Astrocyte (in vitro differentiated cells and primary cell): ENCODE data around the gene GNPDA1. TPM values are rescaled to one million over a fixed set of nuclear protein-coding genes. Genes with fewer than 3 reads are reported as not detected.

Experiments used
- DNase-seq: peaks from one replicate; pipeline ENCODE4 v3.0.0-alpha.2; 2010; ENCODE audit warnings: low read depth
- FAIRE-seq: peaks from 2 replicates; lab custom pipeline; 2011; peaks lifted over from hg19 to GRCh38; lab: Jason Lieb, UNC
- H2AFZ ChIP-seq: 2 replicates; pipeline ENCODE4 v1.6.0; 2012; ENCODE audit warnings: low read depth, low read length, inconsistent platforms
- H3K27ac ChIP-seq: 2 replicates; pipeline ENCODE4 v1.5.1; 2011; ENCODE audit warnings: low read depth, low read length, inconsistent platforms
- H3K27me3 ChIP-seq: 2 replicates; pipeline ENCODE4 v1.6.0; 2011; ENCODE audit warnings: low read length, inconsistent platforms; ENCODE audit not compliant: insufficient read depth
- H3K36me3 ChIP-seq: 2 replicates; pipeline ENCODE4 v1.5.1; 2011; ENCODE audit warnings: low read length, inconsistent platforms; ENCODE audit not compliant: insufficient read depth
- H3K4me1 ChIP-seq: 2 replicates; pipeline ENCODE4 v1.5.1; 2011; ENCODE audit warnings: low read length, inconsistent platforms; ENCODE audit not compliant: insufficient read depth
- H3K4me2 ChIP-seq: 2 replicates; pipeline ENCODE4 v1.6.0; 2012; ENCODE audit warnings: low read length, inconsistent platforms
- H3K4me3 ChIP-seq: 2 replicates; pipeline ENCODE4 v1.5.1; 2011; ENCODE audit warnings: low read depth, mild to moderate bottlenecking, low read length, inconsistent platforms; ENCODE audit not compliant: insufficient read depth
- H3K79me2 ChIP-seq: 2 replicates; pipeline ENCODE4 v1.6.0; 2012; ENCODE audit warnings: mild to moderate bottlenecking, low read length, inconsistent platforms; ENCODE audit not compliant: insufficient read depth
- H3K9ac ChIP-seq: 2 replicates; pipeline ENCODE4 v1.6.0; 2012; ENCODE audit warnings: mild to moderate bottlenecking, low read length, inconsistent platforms
- H3K9me3 ChIP-seq: 2 replicates; pipeline ENCODE4 v1.5.1; 2012; ENCODE audit warnings: low read depth, mild to moderate bottlenecking, low read length, inconsistent platforms; ENCODE audit not compliant: insufficient read depth
- H4K20me1 ChIP-seq: 2 replicates; pipeline ENCODE4 v1.6.0; 2012; ENCODE audit warnings: low read length, inconsistent platforms; ENCODE audit not compliant: insufficient read depth
- H3K27ac Mint-ChIP-seq: one replicate; pipeline ENCODE4 v1.8.0; 2021; ENCODE audit warnings: mild to moderate bottlenecking, mixed read lengths; ENCODE audit not compliant: unreplicated experiment
- H3K27me3 Mint-ChIP-seq: one replicate; pipeline ENCODE4 v1.8.0; 2021; ENCODE audit warnings: low read depth, mixed read lengths; ENCODE audit not compliant: unreplicated experiment
- H3K36me3 Mint-ChIP-seq: one replicate; pipeline ENCODE4 v1.8.0; 2021; ENCODE audit warnings: low read depth, mixed read lengths; ENCODE audit not compliant: unreplicated experiment
- H3K4me1 Mint-ChIP-seq: one replicate; pipeline ENCODE4 v1.8.0; 2021; ENCODE audit warnings: low read depth, mixed read lengths; ENCODE audit not compliant: unreplicated experiment
- H3K4me3 Mint-ChIP-seq: one replicate; pipeline ENCODE4 v1.8.0; 2021; ENCODE audit warnings: mild to moderate bottlenecking, moderate library complexity, mixed read lengths; ENCODE audit not compliant: unreplicated experiment
- H3K9me3 Mint-ChIP-seq: one replicate; pipeline ENCODE4 v1.8.0; 2021; ENCODE audit warnings: mild to moderate bottlenecking, mixed read lengths; ENCODE audit not compliant: unreplicated experiment
- CTCF ChIP-seq: IDR thresholded peaks from 2 replicates; pipeline ENCODE4 v1.5.1; 2011; ENCODE audit warnings: low read depth, mild to moderate bottlenecking, inconsistent platforms, low read length, moderate library complexity; ENCODE audit not compliant: insufficient read depth
- EZH2 ChIP-seq: IDR thresholded peaks from 2 replicates; pipeline ENCODE4 v1.6.1; 2012; ENCODE audit warnings: mild to moderate bottlenecking, low read length, inconsistent platforms; ENCODE audit not compliant: insufficient read depth
- total RNA-seq: library from RNA; stranded (reverse); gene quantifications from 2 replicates; pipeline ENCODE4 v1.2.1, GENCODE V29; 2021

The GNPDA1 gene
- total RNA-seq, 1 donor from 2014 or later, result 30.7 TPM

GRCh38 chr5:142014911-142015584 lies 2.2 kb upstream of the GNPDA1 start:
- H3K27me3 ChIP-seq, result peaks cover 1% of the 10 kb centered on the region
- peaks cover 31% of the 10 kb centered on the region for H3K4me1 Mint-ChIP-seq
- no peaks in the 10 kb centered on the region for H3K36me3 ChIP-seq
- H3K9me3 Mint-ChIP-seq, result no peaks in the 10 kb centered on the region
- no peak overlapping the region for H3K27ac ChIP-seq
- FAIRE-seq (no peak), DNase-seq (peak; percentile 68)
- no peak overlapping the region for H3K4me3 ChIP-seq
- no peak overlapping the region for H3K9ac ChIP-seq
- no peak overlapping the region for H2AFZ ChIP-seq
- TF ChIP-seq CTCF (peak; percentile 55), EZH2 (no peak)
- H3K4me3 Mint-ChIP-seq, result no peak overlapping the region
- no peaks in the 10 kb centered on the region for H3K9me3 ChIP-seq
- H3K36me3 Mint-ChIP-seq, result no peaks in the 10 kb centered on the region
- peak overlapping the region; percentile 44 for H3K4me2 ChIP-seq
- H3K27me3 Mint-ChIP-seq, result no peaks in the 10 kb centered on the region
- H3K79me2 ChIP-seq, result no peaks in the 10 kb centered on the region
- H3K27ac Mint-ChIP-seq, result no peak overlapping the region
- H3K4me1 ChIP-seq, result peaks cover 36% of the 10 kb centered on the region
- H4K20me1 ChIP-seq, result no peaks in the 10 kb centered on the region

- peak overlapping the region; percentile 66 for H3K27ac Mint-ChIP-seq
- H3K36me3 ChIP-seq, result no peaks in the 10 kb centered on the region
These were observed 1.1 kb upstream of the GNPDA1 start for GRCh38 chr5:142013734-142014521.

More at GRCh38 chr5:142013734-142014521, 1.1 kb upstream of the GNPDA1 start:
- Mint-ChIP-seq H3K9me3 (no peaks in the 10 kb centered on the region), H3K4me3 (peak overlapping the region; percentile 86), H3K27me3 (no peaks in the 10 kb centered on the region), H3K36me3 (no peaks in the 10 kb centered on the region), H3K4me1 (peaks cover 31% of the 10 kb centered on the region)
- Histone ChIP-seq H3K9me3 (no peaks in the 10 kb centered on the region), H3K27me3 (no peaks in the 10 kb centered on the region), H3K79me2 (no peaks in the 10 kb centered on the region), H3K27ac (peak overlapping the region; percentile 14), H3K4me1 (peaks cover 36% of the 10 kb centered on the region), H4K20me1 (no peaks in the 10 kb centered on the region), H3K9ac (peak overlapping the region; percentile 91), H3K4me2 (peak overlapping the region; percentile 100), H2AFZ (no peak overlapping the region), H3K4me3 (no peak overlapping the region)
- no peak for FAIRE-seq
- TF ChIP-seq CTCF, result no peak
- no peak for TF ChIP-seq EZH2
- peak; percentile 30 for DNase-seq
